GM21423 (cell line): ENCODE data around the gene THBS1.

Experiments used
- ATAC-seq: cut with Tn5 transposase; IDR thresholded peaks from one replicate; pipeline ENCODE4 v1.9.1; 2021; ENCODE audit warnings: mild to moderate bottlenecking, moderate library complexity; ENCODE audit not compliant: unreplicated experiment

Gene THBS1

GRCh38 chr15:39580485-39581241 is at the start of gene THBS1:
TSS of gene THBS1 (plus strand) at chr15:39581079. CDS start at chr15:39581858, 779 bp downstream.
- ATAC-seq: no peak

- no peak for ATAC-seq
Measured at GRCh38 chr15:39534996-39535395, 45.9 kb upstream of the THBS1 start.

GRCh38 chr15:39535466-39535865 is 45.4 kb upstream of the THBS1 start:
- ATAC-seq: no peak

GRCh38 chr15:39538936-39539335 is 41.9 kb upstream of the THBS1 start:
- no peak for ATAC-seq

- ATAC-seq: no peak
Measured at GRCh38 chr15:39539466-39539865, 41.4 kb upstream of the THBS1 start.

GRCh38 chr15:39539973-39540558 is 40.8 kb upstream of the THBS1 start:
- no peak for ATAC-seq

- ATAC-seq: no peak
Measured at GRCh38 chr15:39542385-39543065, 38.4 kb upstream of the THBS1 start.

GRCh38 chr15:39543651-39544050 is 37.2 kb upstream of the THBS1 start:
- no peak for ATAC-seq

GRCh38 chr15:39546842-39547241 is 34.0 kb upstream of the THBS1 start:
- ATAC-seq: no peak

- ATAC-seq: no peak
Measured at GRCh38 chr15:39548561-39548960, 32.3 kb upstream of the THBS1 start.

GRCh38 chr15:39549912-39550311 is 31.0 kb upstream of the THBS1 start:
- ATAC-seq: no peak

- no peak for ATAC-seq
Measured at GRCh38 chr15:39551476-39551875, 29.4 kb upstream of the THBS1 start.

GRCh38 chr15:39552556-39552955 is 28.3 kb upstream of the THBS1 start:
- no peak for ATAC-seq

- no peak for ATAC-seq
Measured at GRCh38 chr15:39553947-39554693, 26.8 kb upstream of the THBS1 start.

GRCh38 chr15:39554746-39555387 is 26.0 kb upstream of the THBS1 start:
- ATAC-seq: no peak

- ATAC-seq: no peak
Measured at GRCh38 chr15:39555885-39556284, 25.0 kb upstream of the THBS1 start.

GRCh38 chr15:39556461-39556860 is 24.4 kb upstream of the THBS1 start:
- no peak for ATAC-seq

GRCh38 chr15:39558421-39558820 is 22.5 kb upstream of the THBS1 start:
- ATAC-seq: no peak

GRCh38 chr15:39564972-39565665 is 15.8 kb upstream of the THBS1 start:
- ATAC-seq: no peak

GRCh38 chr15:39565851-39566250 is 15.0 kb upstream of the THBS1 start:
- ATAC-seq: no peak
